K562 (cell line): ENCODE data around the gene ATG4D. TPM values are rescaled to one million over a fixed set of nuclear protein-coding genes. Genes with fewer than 3 reads are reported as not detected.

Experiments used
- ATF7 ChIP-seq: fragments of 450-650 bp; IDR thresholded peaks from 2 replicates; pipeline ENCODE4 v1.7.1; 2014; ENCODE audit warnings: mild to moderate bottlenecking, moderate library complexity
- EWSR1 ChIP-seq: fragments of 450-650 bp; IDR thresholded peaks from 2 replicates; pipeline ENCODE4 v1.6.1; 2018; ENCODE audit warnings: borderline replicate concordance, mild to moderate bottlenecking, low read depth, moderate library complexity; ENCODE audit not compliant: partially characterized antibody
- FOXJ3 ChIP-seq: sonication (generic); formaldehyde crosslinking; IDR thresholded peaks from 2 replicates; pipeline ENCODE4 v1.4.0; 2020; ENCODE audit warnings: mild to moderate bottlenecking, missing genetic modification reagents
- GATAD2A ChIP-seq: fragments of 450-650 bp; IDR thresholded peaks from 2 replicates; pipeline ENCODE4 v1.6.1; 2017
- HDAC3 ChIP-seq: fragments of 450-650 bp; IDR thresholded peaks from 2 replicates; pipeline ENCODE4 v1.6.1; 2018; ENCODE audit warnings: borderline replicate concordance, mild to moderate bottlenecking, moderate library complexity; ENCODE audit not compliant: partially characterized antibody
- KDM5B ChIP-seq: fragments of 200-600 bp; sonication (generic); IDR thresholded peaks from 2 replicates; pipeline ENCODE4 v1.6.1; 2012; ENCODE audit warnings: low read depth, mild to moderate bottlenecking, moderate library complexity, low read length, control low read depth, inconsistent platforms; ENCODE audit not compliant: insufficient replicate concordance
- KLF13 ChIP-seq: fragments of 450-650 bp; IDR thresholded peaks from 2 replicates; pipeline ENCODE4 v1.6.1; 2016; ENCODE audit warnings: missing genetic modification characterization, low read depth, mild to moderate bottlenecking, missing compliant biosample characterization, moderate library complexity, borderline replicate concordance
- MEF2D ChIP-seq: conservative IDR thresholded peaks from 2 replicates; pipeline ENCODE4 v1.6.1; 2016; ENCODE audit warnings: low read depth, missing genetic modification characterization, missing compliant biosample characterization
- NBN ChIP-seq: fragments of 450-650 bp; IDR thresholded peaks from 2 replicates; pipeline ENCODE4 v1.6.1; 2016; ENCODE audit warnings: low read depth, mild to moderate bottlenecking
- OTX1 ChIP-seq: fragments of 450-650 bp; formaldehyde crosslinking; IDR thresholded peaks from 2 replicates; pipeline ENCODE4 v1.4.0; 2022; ENCODE audit warnings: mild to moderate bottlenecking
- PRMT5 ChIP-seq: sonication (generic); formaldehyde crosslinking; IDR thresholded peaks from 2 replicates; pipeline ENCODE4 v1.5.0; 2020; ENCODE audit warnings: missing genetic modification reagents
- RNF2 ChIP-seq: sonication (generic); IDR thresholded peaks from 2 replicates; pipeline ENCODE4 v1.6.1; 2016
- SIRT6 ChIP-seq: IDR thresholded peaks from one replicate; pipeline ENCODE4 v1.6.1; 2012; ENCODE audit warnings: low read depth, mild to moderate bottlenecking, control low read depth, inconsistent platforms, low read length, moderate library complexity
- SREBF1 ChIP-seq: fragments of 150-350 bp; IDR thresholded peaks from 2 replicates; pipeline ENCODE4 v1.6.1; 2014; ENCODE audit warnings: antibody characterized with exemption, low read depth, low read length, borderline replicate concordance
- SRF ChIP-seq, 2 experiments: fragments of 250-450, 450-650 bp in 1 of 2; sonication (Bioruptor Pico) in 1 of 2; sonication (generic) in 1 of 2; formaldehyde crosslinking; IDR thresholded peaks; 2 replicates each; pipeline versions ENCODE4 v1.5.0 to v1.5.1; 2020 to 2022; ENCODE audit warnings: mild to moderate bottlenecking in 1 of 2, missing genetic modification reagents in 1 of 2
- ZNF143 ChIP-seq: sonication (generic); formaldehyde crosslinking; IDR thresholded peaks from 2 replicates; pipeline ENCODE4 v1.9.0; 2022; ENCODE audit warnings: mild to moderate bottlenecking, missing genetic modification reagents
- polyA plus RNA-seq, 8 experiments: library from polyadenylated mRNA; depleted of rRNA in 4 of 8; stranded (reverse) in 5 of 8; unstranded in 3 of 8; fragments of >200 nt; fragmentation: Nextera tagmentation in 2 of 8; fragmentation: Illumina TruSeq in 1 of 8; extraction: Ambion mirVana in 2 of 8; extraction: Trizol in 1 of 8; gene quantifications; 2 replicates each; pipeline versions ENCODE4 v1.2.1 to v1.2.3, GENCODE V29; 2011 to 2014; ENCODE audit warnings: inconsistent platforms in 1 of 8, missing spikeins in 1 of 8
- total RNA-seq, 7 experiments: library from RNA; depleted of rRNA in 6 of 7; stranded (reverse); fragments of >200 nt in 6 of 7; fragmentation: Illumina TruSeq in 2 of 7; extraction: Trizol in 2 of 7; gene quantifications; 2 replicates each; pipeline versions ENCODE4 v1.2.1 to v1.2.3, GENCODE V29; 2011 to 2021; ENCODE audit warnings: low replicate concordance in 1 of 7
- TF ChIP-seq, protein P1 (sequence below): fragments of 200-400 bp; formaldehyde crosslinking; IDR thresholded peaks from 2 replicates; pipeline ENCODE4 v1.6.1; 2017; ENCODE audit warnings: mild to moderate bottlenecking, low read depth, low read length, moderate library complexity
- TF ChIP-seq, protein P2 (sequence below): sonication (generic); formaldehyde crosslinking; IDR thresholded peaks from 2 replicates; pipeline ENCODE4 v1.4.0; 2020; ENCODE audit warnings: mild to moderate bottlenecking, missing genetic modification reagents
- TF ChIP-seq, protein P3 (sequence below): sonication (generic); formaldehyde crosslinking; IDR thresholded peaks from 2 replicates; pipeline ENCODE4 v1.9.0; 2022; ENCODE audit warnings: mild to moderate bottlenecking, missing genetic modification reagents
- TF ChIP-seq, protein P4 (sequence below): fragments of 450-650 bp; formaldehyde crosslinking; IDR thresholded peaks from 2 replicates; pipeline ENCODE4 v1.4.0; 2020; ENCODE audit warnings: mild to moderate bottlenecking, moderate library complexity
- TF ChIP-seq, protein P5 (sequence below): sonication (generic); IDR thresholded peaks from 2 replicates; pipeline ENCODE4 v1.6.1; 2016

Gene ATG4D
- total and polyA plus RNA-seq, 9 of the 15 experiments (the other 6 are each of a cell fraction or from before 2014, with no cell fraction given) = 0.51 to 66.1 (median 22.9) TPM

DNA sequence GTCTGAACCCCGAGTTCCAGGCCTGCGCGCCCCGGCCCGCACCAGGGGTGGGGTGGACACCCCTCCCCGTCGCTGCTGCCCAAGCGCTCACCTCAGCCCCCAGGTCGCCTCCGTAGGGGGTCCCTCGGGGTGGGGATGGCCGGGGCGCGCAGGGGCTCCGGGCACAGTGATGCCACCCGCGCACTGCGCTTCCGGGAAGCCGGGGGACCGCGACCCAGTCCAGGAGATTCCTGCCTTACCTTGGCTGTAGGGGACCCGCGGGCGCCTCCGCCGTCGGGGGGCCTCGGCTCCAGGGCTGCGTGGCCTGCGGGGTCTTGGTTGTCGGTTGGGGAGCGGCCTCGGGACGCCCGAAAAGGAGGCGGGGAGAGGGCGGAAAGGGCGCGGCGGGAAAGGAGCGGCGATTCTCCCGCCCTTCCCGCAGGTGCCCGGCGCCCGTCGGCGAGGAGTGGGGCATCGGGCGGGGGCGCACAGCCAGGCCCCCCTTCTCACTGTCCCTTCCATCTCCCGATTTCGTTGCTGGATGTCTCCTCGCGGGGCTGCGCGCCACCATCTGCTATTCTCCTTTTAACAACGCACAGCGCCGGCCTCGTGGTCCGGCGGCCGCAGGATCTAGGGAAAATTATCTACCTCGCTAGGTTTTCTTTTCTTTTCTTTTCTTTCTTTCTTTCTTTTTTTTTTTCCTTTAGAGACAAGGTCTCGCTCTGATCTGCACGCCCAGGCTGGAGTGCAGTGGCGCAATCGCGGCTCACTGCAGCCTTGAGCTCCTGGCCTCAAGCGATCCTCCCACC lies 40.5 kb upstream of the ATG4D start, which contains the start of gene KEAP1 (continued):
- TF ChIP-seq KDM5B = no peak
- no peak; the same call in 1 of the 2 replicates for TF ChIP-seq RNF2
- no peak for TF ChIP-seq FOXJ3 (CRISPR knock-in tag)
- TF ChIP-seq, protein P1, sequence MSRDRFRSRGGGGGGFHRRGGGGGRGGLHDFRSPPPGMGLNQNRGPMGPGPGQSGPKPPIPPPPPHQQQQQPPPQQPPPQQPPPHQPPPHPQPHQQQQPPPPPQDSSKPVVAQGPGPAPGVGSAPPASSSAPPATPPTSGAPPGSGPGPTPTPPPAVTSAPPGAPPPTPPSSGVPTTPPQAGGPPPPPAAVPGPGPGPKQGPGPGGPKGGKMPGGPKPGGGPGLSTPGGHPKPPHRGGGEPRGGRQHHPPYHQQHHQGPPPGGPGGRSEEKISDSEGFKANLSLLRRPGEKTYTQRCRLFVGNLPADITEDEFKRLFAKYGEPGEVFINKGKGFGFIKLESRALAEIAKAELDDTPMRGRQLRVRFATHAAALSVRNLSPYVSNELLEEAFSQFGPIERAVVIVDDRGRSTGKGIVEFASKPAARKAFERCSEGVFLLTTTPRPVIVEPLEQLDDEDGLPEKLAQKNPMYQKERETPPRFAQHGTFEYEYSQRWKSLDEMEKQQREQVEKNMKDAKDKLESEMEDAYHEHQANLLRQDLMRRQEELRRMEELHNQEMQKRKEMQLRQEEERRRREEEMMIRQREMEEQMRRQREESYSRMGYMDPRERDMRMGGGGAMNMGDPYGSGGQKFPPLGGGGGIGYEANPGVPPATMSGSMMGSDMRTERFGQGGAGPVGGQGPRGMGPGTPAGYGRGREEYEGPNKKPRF = no peak
- no peak for TF ChIP-seq SIRT6
- no peak for TF ChIP-seq ATF7
- peak; percentile 75; the same call in 1 of the 2 replicates for TF ChIP-seq NBN
- TF ChIP-seq, protein P2, sequence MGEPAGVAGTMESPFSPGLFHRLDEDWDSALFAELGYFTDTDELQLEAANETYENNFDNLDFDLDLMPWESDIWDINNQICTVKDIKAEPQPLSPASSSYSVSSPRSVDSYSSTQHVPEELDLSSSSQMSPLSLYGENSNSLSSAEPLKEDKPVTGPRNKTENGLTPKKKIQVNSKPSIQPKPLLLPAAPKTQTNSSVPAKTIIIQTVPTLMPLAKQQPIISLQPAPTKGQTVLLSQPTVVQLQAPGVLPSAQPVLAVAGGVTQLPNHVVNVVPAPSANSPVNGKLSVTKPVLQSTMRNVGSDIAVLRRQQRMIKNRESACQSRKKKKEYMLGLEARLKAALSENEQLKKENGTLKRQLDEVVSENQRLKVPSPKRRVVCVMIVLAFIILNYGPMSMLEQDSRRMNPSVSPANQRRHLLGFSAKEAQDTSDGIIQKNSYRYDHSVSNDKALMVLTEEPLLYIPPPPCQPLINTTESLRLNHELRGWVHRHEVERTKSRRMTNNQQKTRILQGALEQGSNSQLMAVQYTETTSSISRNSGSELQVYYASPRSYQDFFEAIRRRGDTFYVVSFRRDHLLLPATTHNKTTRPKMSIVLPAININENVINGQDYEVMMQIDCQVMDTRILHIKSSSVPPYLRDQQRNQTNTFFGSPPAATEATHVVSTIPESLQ = peak; percentile 95; the same call in 1 of the 2 replicates
- no peak for TF ChIP-seq ZNF143 (CRISPR knock-in tag)
- no peak for TF ChIP-seq PRMT5 (CRISPR knock-in tag)
- TF ChIP-seq, protein P3, sequence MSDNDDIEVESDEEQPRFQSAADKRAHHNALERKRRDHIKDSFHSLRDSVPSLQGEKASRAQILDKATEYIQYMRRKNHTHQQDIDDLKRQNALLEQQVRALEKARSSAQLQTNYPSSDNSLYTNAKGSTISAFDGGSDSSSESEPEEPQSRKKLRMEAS = peak; percentile 84
- TF ChIP-seq MEF2D (tag) = no peak
- no peak for TF ChIP-seq HDAC3
- 0 out of 2 replicates have a peak, but pooled peaks have one; percentile 20 for TF ChIP-seq OTX1
- TF ChIP-seq, protein P4, sequence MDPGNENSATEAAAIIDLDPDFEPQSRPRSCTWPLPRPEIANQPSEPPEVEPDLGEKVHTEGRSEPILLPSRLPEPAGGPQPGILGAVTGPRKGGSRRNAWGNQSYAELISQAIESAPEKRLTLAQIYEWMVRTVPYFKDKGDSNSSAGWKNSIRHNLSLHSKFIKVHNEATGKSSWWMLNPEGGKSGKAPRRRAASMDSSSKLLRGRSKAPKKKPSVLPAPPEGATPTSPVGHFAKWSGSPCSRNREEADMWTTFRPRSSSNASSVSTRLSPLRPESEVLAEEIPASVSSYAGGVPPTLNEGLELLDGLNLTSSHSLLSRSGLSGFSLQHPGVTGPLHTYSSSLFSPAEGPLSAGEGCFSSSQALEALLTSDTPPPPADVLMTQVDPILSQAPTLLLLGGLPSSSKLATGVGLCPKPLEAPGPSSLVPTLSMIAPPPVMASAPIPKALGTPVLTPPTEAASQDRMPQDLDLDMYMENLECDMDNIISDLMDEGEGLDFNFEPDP (CRISPR knock-in tag) = 0 out of 2 replicates have a peak, but pooled peaks have one; percentile 23
- no peak for TF ChIP-seq SREBF1
- TF ChIP-seq, protein P5, sequence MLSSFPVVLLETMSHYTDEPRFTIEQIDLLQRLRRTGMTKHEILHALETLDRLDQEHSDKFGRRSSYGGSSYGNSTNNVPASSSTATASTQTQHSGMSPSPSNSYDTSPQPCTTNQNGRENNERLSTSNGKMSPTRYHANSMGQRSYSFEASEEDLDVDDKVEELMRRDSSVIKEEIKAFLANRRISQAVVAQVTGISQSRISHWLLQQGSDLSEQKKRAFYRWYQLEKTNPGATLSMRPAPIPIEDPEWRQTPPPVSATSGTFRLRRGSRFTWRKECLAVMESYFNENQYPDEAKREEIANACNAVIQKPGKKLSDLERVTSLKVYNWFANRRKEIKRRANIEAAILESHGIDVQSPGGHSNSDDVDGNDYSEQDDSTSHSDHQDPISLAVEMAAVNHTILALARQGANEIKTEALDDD = no peak
- TF ChIP-seq EWSR1 = no peak
- peak; percentile 82 for TF ChIP-seq GATAD2A
- peak; percentile 43 to 59; a peak in 1 of 4 replicates for TF ChIP-seq SRF (CRISPR knock-in tag; IDR thresholded peaks at IDR 0.05)
- no peak for TF ChIP-seq KLF13 (tag)
